GM21717 (cell line): ENCODE data around the gene TSPAN4.

Source experiments
- ATAC-seq: cut with Tn5 transposase; IDR thresholded peaks from one replicate; pipeline ENCODE4 v1.9.1; 2021; ENCODE audit warnings: mild to moderate bottlenecking, moderate library complexity; ENCODE audit not compliant: unreplicated experiment

The TSPAN4 gene

GRCh38 chr11:863023-863909 is 20.6 kb downstream of the TSPAN4 start:
- ATAC-seq: no peak

GRCh38 chr11:863910-864827 is 21.5 kb downstream of the TSPAN4 start:
- no peak for ATAC-seq

DNA sequence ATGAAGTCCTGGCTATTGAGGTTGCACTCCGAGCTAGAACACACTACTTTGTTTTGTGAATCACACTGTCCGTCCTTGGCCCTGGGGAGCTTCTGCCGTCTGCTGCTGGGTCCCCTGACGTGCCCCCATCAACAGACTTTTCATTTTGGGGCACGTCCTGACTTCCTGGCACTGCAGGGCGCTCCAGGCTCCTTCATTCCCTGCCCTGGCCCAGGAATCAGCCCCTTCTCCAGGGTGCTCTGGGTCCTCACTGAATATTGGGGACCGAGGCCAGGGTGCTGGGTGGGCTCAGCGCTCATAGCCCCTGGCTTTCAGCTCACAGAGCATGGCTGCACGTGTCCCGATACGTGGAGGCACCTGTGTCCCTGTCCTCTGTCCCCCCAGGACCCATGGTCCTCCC is 22.2 kb downstream of the TSPAN4 start:
- ATAC-seq: no peak

- ATAC-seq: no peak
These were observed 23.1 kb downstream of the TSPAN4 start for GRCh38 chr11:865462-866430.

DNA sequence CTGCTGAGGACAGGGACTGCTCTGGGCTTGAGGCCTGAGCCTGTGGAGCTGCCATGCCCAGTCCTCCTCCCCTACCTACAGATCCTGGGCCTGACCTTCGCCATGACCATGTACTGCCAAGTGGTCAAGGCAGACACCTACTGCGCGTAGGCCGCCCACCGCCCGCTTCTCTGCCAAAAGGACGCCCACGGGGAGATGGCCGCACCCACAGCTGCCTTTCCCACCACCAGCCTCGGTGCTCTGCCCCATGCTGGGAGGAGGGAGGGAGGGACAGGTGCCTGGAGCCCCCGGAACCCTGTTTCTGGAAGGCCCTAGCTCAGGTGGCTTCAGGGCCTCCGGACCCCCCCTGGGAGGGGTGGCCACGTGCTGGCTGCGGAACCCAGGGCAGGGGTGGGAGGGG is 23.8 kb downstream of the TSPAN4 start:
- no peak for ATAC-seq

DNA sequence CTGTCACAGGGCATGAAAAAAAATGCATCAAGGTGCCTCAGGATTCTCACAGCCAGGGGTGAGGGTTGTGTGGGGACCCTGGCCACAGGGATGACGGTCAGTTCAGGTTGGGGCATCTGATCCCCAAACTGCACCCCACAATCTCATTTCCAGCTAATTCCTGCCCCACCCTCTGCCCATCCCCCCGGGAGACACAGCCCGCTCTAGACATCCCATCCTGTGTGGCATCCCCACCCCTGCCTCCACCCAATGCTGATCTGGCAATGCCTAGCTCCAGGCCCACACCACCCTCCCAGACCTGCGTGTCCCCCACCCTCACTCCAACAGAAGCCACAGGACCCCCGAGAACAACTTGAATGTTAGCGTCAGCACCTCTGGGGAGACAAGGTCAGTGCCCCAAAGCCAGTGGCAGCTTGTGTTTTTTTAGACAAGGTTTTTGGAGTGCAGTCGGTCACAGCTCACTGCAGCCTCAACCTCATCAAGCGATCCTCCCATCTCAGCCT is 25.3 kb downstream of the TSPAN4 start:
- ATAC-seq: no peak

DNA sequence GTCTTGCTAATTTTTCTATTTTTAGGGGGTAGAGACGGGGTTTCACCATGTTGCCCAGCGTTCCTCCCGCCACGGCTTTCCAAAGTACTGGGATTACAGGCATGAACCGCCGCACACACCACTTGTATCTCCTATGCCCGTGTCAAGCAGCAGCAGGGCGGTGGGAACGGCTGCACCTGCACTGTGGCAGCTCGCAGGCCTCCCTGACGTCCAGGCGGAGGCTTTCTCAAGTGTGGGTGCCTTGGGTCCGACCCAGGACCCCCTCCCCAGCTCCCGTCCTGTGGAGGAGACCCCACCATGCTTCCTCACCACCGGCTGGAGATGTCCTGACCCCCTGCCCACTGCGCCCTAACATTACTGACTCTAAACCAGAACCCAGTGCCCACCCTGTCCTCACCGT is 25.7 kb downstream of the TSPAN4 start:
- ATAC-seq: no peak

GRCh38 chr11:868802-869201 is 26.1 kb downstream of the TSPAN4 start:
- ATAC-seq: no peak

- ATAC-seq: no peak
These were observed 26.9 kb downstream of the TSPAN4 start for GRCh38 chr11:869399-870126.

DNA sequence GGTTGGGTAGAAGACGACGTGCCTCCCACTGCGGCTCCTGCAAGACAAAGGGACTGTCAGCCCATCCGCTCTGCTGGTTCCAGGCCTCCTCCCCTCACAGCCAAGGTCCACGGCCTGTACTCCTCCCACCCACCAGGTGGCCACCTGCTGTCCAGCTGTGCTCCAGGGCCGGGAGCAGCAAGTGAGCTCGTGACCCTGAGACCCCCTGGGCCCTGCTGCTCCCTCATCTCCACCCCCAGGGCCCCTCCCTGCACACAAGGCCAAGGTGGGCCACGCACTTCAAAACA is 27.4 kb downstream of the TSPAN4 start:
- no peak for ATAC-seq

- ATAC-seq: no peak
These were observed 27.8 kb downstream of the TSPAN4 start for GRCh38 chr11:870418-870817.

DNA sequence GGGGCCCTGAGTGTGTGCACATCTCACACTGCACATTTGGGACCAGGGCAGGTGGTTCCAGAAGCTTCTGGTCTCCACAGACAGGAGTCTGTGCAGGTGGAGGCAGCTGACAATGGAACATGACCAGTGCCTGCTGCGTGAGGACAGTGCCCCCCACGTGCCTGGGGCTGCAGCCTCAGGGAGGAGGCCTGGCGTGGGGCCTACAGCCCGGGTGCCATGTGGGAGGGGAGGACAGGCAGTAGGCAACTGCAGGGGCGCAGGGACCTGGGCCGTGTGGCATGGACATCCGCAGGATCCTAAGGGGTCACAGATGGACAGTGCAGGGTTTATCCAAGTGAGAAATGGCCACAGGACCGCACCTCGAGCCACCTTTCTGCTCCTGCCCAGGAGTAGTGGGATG is 28.8 kb downstream of the TSPAN4 start:
- ATAC-seq: no peak

DNA sequence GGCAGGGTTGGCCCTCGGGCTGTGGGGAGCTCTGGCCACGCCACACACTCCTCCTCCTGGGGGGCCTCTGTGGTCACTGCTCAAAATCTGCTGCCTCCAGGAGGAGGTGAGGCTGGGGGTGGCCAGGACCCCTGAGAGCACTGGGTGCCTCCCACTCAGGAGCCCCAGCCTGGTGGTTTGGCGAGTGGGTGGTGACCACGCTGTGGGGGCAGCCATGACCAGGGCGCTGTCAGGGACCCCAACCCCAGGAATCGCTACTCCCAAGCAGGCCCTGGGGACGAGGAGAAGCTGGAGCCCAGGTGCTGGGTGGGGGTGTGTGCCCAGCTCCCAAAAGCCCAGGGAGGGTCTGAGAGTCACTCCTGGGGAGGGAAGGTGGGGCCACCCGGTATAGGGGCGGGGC is 30.1 kb downstream of the TSPAN4 start:
- ATAC-seq: no peak

GRCh38 chr11:873706-874105 is 31.1 kb downstream of the TSPAN4 start:
- no peak for ATAC-seq

- no peak for ATAC-seq
These were observed 32.6 kb downstream of the TSPAN4 start for GRCh38 chr11:875203-875602.

DNA sequence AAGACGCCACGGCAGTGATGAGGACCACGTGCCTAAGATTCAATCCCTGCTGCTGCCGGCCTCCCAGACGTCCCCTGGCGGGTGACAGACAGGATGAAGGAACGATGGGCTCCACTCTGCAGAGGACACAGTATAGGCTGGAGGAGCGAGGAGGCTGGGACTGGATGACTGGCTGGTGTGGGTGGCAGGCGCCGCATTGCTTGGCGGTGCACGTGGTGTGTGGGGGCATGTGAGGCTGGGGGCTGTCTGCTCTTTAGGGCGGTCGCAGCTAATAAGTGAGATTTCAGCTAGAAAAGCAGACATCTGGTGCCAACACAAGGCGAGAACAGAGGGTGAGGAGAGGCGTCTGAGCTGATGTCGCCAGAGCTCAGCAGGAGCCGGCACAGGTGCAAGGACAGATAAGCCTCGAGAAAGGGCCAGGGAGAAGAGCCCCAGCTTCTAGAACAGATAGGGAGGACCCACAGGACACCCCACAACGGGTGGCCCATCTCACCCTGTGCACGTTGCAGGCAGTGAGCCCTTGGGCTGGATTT is 33.2 kb downstream of the TSPAN4 start:
- no peak for ATAC-seq

DNA sequence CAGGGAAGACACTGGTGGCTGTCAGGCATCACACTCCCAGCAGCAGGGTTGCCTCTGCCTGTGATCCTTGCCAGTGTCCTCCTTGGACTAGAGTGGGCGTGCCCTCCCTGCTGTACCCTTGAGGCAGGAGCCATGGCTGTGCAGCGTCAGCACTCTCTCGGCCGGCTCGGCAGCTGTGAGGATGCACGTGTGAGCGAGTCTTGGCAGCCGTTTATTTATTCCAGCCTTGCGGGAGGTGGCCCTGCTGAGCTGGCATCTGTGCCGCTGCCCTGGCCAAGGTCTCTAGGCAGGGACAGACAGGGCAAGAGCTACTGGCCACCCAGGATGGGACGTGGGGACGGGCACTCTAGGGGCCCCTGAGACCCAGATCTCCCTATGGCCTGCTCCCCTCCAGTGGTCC is 33.9 kb downstream of the TSPAN4 start:
- no peak for ATAC-seq

DNA sequence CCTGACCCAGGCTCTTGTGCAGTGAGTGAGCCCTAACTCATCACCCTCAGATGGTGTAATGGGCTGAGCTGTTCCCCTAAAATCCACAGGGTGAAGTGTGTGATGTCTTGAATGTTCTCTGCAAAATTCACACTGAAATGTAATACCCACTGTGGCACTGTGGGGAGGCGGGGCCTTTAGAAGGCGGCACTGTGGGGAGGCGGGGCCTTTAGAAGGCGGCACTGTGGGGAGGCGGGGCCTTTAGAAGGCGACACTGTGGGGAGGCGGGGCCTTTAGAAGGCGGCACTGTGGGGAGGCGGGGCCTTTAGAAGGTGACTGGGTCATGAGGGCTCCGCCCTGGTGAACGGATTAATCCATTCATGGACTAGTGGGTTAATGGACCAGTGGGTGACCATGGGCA is 34.9 kb downstream of the TSPAN4 start:
- no peak for ATAC-seq

DNA sequence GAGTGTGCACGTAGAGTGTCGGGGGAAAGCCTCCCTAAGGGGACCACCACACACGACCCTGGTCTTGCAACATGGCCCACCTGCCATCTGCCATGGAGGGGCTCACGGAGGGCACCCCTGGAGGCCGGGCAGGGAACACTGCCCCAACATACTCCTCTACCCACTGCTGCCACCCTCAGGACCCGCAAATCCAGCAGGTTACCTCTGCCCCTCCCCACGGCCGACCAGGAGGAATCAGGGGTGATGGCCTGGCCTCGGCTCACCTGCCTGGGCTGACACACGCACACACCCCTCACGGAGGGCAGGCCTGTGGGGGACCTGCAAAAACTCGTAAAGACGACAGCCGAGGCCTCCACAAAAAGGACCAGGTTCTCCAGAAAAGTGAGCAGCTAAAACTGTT is 37.8 kb downstream of the TSPAN4 start:
- no peak for ATAC-seq

- ATAC-seq: no peak
These were observed 39.9 kb downstream of the TSPAN4 start for GRCh38 chr11:882596-882995.
